Stimulated activated CD8-positive, alpha-beta memory T cell treated with anti-CD3 and anti-CD28 coated beads, Interleukin-7, amount 100 ng/mL, for 48 hours (primary cell): ENCODE measurements around the gene SHMT2.
A peak's percentile ranks its signal among the peaks of the same experiment; 100 is the strongest.

ENCODE experiments used
- DNase-seq, 2 donors: peaks; one replicate each; pipeline ENCODE4 v3.0.0-alpha.2; 2020; ENCODE audit warnings: low read depth in 1 of 2; ENCODE audit errors: extremely low read depth in 1 of 2

SHMT2 gene

DNA sequence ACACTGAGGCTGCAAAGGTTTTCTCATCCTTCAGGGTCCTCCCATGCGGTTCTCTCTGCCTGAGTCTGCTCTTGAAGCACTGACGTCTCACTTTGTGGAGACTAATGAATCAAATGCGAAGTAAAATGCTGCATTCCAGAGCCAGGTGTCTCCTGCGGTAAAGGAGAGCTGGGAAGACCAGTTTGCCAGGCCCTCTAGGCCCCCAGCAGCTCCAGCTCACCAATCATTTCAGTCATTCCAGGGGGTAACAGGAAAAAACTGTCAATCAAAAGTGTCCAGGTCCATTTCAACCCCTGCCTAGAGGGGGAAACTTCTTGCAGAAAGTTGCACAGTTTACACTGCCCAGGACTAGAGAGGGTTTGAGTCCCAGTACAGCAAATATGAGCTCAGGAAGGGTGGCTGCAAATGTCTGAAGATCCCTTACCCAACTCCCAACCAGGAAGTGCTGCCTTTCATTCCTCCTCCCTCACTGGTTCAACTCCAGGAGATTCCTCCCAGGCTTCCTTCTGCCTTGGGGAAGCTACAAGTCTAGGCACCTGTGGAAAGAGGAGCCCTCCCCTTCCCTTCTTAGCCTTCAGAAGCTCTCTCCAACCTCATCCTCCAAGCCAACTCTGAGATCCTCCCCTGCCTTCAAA, 15.6 kb upstream of the SHMT2 start:
- no peak for DNase-seq

DNA sequence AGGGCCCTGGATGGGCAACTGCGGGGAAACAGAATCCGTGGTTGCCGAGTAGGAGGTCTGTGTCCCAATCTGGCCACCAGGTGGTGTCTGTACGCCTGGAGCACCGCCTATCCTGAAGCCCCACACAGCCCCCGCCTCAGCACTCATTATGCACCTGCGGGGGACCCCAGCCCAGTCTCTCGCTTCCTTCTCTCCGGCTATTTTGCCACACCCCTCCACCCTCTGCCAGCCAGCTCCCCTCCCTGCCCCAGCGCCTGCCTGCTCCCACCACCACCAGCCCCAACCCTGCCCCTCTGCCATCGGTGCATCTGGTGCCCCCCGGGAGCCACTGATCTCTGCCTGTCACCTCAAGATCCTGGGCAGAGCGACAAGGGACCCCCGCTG, 15.1 kb upstream of the SHMT2 start:
- DNase-seq, result peak in 1 of 2 donors; percentile 61

DNA sequence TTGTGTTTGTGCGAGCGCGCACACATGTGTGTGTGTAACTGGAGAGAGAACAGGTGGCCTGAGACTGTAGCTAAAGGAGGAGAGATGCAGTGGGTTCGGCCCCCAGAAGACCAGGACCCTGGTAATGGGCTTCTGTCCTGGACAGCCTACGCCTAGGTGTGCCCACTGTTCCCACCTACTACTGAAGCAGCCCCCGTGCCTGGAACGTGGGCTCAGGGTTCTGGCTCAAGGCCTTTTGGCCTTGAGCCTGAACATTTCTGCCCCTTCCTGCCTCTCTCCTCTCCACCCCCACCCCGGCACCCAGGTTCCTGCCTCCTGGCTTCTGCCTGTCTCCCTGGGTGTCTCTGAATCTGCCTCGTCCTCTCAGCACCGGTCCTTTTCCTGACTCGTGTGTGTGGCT, 14.4 kb upstream of the SHMT2 start:
- no peak for DNase-seq

DNA sequence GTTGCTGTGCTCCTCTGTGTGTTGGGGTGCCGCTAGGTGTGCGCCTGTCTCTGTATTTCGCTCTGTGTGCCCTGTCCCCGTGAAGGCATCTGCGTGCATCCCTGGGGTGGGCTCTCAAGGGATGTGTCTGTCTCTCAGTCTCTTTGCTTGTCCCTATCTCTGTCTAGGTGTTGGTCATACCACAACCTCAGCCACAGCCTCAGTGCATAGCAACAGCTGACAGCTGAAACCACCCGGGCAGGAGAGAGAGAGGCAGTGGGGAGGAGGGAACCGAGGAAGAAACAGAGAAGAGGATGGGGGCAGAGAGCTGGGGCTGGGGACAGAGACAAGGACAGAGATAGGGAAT, 13.9 kb upstream of the SHMT2 start:
- DNase-seq, result no peak

DNA sequence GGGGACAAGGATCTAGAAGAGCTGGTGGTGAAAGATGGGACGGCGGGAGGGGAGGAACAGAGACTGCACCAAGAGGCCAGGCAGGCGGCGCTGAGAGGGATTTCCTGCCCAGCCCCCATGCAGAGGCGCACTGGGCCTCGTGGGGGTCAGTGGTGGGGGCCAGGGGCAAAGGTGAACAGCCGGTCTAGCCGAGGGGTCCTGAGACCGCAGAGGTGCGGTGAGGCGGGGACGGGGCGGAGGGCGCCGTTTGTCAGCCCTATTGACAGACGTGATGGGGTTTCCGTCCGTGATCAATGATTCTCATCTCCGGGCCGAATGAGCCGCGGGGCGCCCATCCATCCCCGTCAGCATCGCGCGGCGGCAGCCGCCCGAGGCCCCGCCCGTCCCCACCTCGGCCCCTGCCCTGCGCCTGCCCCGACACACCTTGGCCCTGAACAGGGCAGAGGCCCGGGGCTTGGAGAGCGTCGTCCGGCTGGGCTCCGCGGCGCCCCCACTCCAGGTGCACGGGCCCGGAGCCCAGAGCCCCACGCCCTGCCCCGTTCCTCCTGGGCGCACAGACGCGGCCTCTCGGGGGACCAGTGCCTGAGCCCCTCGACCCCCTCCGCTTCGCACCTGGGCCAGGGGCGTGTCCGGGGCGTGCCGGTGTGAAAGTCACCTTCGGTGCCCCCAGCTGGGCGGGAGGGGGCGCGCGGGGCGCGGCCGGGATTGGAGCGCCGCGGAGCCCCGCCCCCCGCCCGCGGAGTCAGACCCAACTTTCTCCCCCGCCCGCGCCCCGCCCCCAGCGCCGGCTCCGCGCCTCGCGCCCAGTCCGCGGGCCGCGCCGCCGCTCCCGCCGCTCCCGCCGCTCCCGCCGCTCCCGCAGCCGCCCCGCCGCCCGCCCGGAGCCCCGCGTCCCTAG, 13.2 kb upstream of the SHMT2 start, which contains the start of gene NXPH4:
TSS of gene NXPH4 (plus strand) at position 781 of the 898 bp plus-strand sequence. CDS start 176 bp downstream, outside the sequence.
- DNase-seq, result no peak

DNA sequence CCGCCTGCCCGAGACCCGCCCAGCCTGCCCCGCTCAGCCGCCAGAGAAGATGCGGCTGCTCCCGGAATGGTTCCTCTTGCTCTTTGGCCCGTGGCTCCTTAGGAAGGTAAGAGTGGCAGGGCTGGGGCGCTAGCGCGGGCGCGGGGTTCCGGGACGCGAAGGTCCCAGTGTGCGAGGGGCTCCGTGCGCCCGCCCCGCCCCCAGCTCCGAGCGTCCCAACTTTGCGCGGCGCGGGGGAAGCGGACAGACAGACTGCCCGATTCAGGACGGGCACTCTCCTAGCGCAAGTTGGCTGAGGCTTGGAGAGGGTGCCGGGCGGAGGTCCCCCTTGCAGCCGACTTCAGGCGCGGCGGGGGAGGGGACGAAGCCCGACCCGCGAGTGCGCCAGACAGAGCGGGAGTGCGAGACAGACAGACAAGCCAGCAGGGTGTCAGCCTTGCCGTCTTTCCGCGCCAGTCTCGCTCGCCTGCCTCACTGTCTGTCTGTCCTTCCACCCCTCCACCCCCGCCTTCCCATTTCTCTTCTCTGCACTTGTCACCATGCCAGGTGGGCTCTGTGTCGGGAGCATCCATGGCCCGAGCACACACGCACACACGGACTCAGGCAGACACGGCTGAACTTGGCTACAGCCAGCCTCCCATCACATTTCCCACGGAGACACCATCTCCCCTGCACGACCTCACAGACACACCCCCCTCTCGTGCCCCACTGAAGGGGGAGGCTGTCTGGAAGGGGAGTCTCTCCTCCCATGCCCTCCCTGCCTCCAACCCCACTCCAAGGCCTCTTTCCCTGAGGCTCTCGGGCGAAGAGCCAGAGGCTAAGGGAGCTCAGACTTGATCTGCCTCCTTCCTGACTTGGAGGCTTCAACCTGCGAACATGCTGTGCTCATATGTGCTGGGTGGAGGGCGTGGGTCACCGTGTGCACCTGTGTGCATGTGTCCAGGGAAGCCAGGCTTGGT, 12.3 kb upstream of the SHMT2 start:
- DNase-seq, result no peak

DNA sequence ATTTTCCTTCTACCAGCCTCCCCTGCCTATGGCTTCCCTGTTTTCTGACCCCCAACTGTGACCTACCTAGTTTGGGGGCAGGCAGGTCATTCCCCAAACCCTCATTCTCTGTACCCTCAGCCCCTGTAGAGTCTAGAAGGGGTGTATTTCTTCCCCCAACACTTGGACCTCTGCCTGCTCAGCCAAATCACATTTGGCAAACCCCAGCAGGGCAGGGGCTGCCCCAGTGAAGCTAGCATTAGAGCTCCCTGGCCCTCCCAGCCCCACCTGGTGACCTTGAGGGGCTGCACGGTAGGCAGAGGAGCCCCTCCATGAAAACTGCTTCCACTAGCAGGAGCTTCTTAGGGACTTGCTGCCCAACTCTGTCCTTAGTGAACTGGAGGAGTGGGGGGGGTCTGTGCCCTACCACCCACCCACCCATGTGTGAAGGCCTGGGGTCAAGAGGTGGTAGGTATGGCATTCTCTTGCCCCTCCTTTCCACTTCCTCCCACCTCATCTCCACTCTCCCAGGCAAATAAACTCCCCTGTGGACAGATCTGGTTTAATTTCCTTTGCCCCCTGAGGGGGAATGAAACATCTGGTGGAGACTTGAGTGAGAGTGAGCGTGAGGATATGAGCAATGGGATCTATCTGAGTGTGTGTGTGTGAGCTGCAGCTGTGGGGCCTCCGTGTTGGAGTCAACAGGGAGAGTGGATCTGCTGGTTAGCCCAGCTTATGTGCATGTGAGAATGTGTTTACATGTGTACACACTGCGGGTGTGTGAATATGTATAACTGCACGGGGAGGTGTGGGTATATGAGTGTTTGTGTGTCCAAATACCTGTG, 11.3 kb upstream of the SHMT2 start:
- DNase-seq, result no peak

DNA sequence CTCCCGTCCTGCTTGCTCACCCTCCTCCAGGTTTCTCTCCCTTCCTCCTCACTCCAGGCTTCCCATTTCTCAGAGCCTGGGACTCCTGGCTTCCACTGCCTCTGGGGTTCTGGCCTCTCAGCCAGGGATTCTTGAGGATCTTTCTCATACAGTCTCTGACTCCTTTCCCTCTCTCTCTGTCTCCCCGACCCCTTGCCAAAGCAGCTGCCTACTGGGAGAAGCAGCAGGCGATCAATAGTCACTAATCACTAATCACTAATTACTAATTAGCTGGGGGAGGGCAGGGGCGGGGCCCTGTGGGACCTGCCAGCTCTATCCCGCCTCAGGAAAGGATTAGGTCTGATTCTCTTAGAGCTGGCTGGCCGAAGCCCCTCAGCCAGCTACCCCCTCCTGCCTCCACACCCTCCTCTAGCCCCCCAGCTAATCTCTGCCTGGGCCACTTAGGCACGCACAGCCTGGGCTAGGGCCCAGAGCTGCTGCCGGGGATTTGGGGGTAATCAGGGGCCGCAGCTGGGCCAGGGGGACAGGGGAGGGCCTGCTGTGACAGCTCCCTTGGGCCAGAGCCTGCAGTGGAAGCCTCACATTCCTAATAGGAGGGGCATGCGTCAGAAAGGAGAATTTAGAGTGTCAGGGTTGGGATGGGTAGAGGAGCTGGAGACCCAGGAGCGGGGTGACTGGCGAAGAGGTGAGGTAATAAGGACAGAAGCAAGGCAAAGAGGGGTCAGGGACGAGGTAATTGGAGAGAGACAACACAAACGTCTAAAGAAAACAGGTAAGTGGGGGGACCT, 10.1 kb upstream of the SHMT2 start:
- DNase-seq, result no peak

DNA sequence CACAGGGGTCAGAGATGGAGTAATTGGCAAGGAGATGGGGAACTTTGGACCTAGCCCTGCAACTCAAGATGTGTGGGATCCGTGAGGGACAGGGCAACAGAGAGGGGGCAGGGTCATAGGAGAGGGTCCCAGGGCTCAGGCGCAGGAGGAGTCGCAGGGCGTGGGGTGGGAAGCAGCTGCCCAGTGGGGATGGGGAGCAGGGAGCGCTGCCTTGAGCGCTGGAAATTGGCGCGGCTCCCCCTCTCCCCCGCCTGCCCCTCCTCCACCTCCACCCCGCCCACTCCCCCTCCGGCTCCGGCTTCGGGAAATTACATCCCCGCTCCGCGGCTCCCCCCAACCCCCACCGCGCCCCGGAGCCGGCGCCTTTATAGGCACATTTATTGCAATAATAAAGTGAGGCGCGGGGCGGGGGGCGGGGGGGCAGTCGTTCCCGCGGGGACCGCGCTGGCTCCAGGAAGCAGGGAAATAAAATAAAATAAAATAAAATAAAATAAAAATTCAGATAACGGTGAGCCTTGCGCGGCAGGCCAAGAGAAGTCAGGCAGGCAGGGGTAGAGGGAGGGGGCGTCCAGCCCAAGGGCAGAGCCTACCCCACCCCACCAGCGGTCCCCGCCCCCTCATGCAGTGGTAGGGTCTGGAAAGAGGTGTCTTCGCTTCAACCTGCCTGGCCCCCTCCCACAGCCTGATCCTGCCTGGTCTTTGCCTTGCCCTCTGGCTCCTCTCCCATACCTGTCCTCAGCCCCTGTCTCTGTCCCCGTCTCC, 9.3 kb upstream of the SHMT2 start:
- DNase-seq, result no peak

DNA sequence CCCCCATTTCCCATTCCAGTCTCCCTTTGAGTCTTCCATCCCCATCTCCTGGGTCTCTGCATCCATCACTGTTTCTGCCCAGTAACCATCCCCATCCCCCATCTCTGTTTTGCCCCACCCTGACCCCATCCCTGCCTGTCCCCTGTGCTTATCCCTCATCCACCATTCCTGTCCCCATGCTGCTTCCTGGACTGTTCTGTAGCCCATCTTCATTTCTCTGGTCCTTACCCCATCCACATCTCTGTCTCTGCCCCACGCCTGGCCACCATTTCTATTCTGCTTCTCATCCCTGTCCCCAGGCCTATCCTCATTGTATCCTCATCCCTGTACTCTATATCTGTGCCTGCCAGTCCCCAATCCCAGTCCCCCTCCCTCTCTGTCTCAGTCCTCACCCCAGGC, 8.7 kb upstream of the SHMT2 start:
- DNase-seq, result no peak

DNA sequence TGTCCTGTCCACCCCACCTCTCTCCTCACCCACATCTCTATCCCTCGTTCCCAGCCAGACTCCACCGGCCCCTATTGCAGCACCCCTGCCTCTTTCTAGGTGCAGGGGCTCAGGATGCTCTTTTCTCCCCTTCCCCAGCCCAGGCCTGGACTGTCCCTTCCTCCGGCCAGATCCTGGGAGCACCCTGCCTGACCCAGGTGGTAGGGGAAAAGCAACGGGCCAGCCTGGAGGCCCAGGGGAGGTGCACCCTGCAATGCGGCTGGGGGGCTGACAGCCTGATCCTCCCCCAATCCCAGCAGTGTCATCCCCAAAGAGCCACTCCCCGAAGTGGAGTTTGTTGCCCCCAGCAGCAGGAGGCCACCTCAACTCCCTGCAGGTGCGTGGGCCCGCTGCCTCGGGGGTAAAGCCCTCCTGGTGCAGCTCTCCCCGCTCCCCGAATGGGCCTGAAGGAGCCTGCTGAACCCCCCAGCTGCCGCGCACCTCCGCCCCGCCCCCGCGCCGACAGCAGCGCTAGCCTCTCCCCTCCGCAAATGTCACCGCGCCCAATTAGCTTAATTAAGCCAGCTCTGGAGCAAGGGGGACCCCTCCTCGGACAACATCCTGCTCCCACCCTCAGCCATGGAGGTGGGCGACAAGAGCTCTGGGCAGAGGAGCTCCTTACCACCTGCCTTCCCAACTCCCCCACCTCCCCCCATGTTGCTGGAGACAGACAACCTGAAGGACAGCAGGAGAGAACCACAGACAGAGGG, 8.2 kb upstream of the SHMT2 start:
- DNase-seq, result no peak

DNA sequence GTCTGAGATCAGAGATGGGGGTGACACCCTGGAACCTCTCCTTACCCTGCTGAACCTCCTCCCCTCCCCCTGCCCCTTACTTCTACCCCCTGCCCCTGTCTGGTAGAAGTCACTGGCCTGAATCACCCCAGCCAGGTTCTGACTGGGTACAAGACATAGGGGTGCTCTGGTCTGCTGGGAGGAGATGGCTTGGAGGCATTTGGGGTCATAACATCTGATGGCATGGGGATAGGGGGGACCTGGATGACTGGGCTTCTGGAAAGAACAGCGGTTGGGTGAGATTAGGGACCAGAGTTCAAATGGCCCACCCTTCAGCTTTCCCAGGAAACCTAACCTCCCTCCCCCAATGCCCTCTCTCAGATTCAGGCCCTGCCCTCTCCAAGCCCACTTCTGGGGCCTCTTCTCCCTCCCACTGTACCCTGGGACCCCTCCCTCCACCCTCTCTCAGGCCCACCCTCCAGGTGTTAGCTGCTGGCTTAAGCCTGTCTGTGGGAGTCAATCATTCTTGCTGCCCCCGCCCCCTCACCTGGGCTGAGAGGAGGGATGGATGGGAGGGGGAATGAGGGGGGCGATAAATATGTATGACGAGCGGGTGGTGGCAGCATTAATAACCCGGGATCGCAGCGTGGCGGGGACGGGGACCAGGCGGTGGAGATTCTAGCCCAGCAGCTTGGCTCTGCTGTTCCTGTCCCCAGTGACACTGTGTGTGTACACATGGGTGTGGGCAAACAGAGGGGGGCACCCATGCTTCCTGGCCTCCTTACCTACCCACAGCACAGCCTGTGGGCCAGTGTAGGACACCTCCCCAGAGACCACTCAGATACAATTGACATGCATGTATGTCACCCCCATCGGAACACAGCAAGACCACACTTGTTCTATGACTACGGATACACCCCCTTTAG, 7.0 kb upstream of the SHMT2 start:
- DNase-seq, result no peak

DNA sequence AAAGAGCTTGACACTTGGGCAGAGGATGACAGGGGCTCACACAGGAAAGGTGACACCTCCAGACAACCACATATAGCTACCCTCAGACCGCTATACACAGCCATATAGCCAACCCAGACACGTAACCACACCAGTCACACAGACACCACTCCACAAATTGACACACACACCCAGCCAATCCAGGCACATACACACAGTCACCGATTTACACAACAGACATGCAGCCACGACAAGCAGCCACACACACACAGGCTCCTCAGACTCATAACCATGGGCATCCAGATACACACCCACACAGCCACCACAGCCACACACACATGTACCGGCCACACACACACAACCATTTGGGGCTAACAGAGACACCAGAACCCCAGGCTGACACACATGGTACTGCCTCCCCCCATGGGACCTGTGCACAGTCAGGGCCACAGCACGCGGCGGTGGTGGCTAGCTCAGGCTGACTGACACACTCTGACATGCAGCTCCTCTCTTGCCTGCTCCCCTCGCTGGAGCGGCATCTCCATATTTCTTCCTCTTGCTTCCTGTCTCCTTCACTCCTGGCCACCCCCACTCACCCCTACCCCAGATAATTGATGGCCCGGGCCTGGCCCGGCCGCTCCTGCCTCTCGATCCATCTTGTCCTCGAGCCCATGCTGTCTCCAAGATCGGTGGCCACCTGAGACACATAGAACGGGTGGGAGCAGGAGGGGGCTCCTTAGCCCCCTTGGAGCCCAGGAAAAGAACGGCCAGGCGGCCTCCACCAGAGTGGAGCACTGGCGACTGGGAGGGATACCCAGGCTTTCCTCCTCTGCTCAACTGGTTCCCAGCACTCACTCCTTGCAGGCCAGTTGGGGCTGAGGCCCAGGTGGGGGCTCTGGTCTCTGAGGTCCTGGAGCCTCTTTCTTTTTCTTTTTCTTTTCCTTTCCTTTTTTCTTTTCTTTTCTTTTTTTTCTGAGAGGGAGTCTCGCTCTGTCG, 6.0 kb upstream of the SHMT2 start:
- no peak for DNase-seq

DNA sequence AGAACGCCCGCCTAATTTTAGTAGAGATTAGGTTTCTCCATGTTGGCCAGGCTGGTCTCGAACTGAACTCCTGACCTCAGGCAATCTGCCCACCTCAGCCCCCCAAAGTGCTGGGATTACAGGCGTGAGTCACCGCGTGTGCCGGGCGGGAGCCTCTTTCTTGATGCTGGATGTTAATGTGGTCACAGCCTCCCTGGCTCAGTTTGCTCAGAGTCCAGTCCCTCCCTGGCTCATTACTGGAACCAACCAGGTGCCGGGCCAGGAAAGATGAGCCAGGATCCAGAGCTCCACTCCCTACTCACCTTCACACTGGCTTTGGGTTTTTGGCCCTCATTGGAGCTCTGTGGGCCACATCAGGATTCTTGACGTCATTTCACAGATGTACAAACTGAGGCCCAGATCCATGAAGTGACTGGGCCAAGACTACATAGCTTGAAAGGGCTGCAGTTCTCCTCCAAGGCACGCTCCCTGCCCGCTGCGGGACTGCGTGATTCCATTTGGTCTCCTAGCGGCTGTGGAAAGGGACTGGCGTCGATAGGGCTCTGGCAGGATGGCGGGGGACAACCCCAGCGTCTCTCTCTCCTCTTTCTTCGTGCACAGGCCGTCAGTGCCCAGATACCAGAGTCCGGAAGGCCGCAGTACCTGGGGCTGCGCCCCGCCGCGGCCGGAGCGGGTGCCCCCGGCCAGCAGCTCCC, 5.1 kb upstream of the SHMT2 start:
- no peak for DNase-seq

DNA sequence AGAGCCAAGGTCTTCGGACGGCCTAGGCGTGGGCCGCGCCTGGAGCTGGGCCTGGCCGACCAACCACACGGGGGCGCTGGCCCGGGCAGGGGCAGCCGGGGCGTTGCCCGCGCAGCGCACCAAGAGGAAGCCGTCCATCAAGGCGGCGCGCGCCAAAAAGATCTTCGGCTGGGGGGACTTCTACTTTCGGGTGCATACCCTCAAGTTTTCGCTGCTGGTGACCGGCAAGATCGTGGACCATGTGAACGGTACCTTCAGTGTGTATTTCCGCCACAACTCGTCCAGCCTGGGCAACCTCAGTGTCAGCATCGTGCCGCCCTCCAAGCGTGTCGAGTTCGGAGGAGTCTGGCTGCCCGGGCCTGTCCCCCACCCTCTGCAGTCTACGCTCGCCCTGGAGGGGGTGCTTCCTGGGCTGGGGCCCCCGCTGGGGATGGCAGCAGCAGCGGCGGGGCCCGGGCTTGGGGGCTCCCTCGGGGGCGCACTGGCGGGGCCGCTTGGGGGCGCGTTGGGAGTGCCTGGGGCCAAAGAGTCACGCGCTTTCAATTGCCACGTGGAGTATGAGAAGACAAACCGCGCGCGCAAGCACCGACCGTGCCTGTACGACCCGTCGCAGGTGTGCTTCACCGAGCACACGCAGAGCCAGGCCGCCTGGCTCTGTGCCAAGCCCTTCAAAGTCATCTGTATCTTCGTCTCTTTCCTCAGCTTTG, 4.4 kb upstream of the SHMT2 start:
- no peak for DNase-seq
